ENCODE measurements around the gene NCKAP5L.

DNA sequence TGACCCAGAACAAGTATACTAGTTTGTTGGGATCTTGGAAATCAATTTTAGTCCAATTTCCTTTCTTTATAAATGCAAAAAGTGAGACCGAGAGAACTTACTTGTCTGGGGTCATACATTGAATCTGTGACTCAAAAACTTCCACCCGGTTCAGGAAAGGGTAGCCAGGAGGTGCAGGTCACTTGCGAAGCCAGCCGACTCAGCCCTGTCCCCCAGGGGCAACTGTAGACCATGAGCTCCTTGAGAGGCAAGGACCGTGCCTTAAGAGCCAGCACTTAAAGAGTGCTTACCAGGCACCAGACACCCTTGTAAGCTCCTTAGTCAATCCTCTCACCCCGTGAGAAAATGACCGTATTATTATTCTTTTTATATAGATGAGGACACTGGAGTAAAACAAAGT is 15.2 kb upstream of the NCKAP5L start:
- TF ChIP-seq, protein P1, sequence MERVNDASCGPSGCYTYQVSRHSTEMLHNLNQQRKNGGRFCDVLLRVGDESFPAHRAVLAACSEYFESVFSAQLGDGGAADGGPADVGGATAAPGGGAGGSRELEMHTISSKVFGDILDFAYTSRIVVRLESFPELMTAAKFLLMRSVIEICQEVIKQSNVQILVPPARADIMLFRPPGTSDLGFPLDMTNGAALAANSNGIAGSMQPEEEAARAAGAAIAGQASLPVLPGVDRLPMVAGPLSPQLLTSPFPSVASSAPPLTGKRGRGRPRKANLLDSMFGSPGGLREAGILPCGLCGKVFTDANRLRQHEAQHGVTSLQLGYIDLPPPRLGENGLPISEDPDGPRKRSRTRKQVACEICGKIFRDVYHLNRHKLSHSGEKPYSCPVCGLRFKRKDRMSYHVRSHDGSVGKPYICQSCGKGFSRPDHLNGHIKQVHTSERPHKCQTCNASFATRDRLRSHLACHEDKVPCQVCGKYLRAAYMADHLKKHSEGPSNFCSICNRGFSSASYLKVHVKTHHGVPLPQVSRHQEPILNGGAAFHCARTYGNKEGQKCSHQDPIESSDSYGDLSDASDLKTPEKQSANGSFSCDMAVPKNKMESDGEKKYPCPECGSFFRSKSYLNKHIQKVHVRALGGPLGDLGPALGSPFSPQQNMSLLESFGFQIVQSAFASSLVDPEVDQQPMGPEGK (CRISPR knock-in tag; IDR thresholded peaks at IDR 0.05; ENCODE audit: borderline replicate concordance): no peak
- TF ChIP-seq ZNF70 (CRISPR knock-in tag; IDR thresholded peaks at IDR 0.05): no peak
- TF ChIP-seq RARB (CRISPR knock-in tag; IDR thresholded peaks at IDR 0.05): no peak
- no peak for TF ChIP-seq SNAI2 (CRISPR knock-in tag; IDR thresholded peaks at IDR 0.05)
- TF ChIP-seq BACH2 (CRISPR knock-in tag; IDR thresholded peaks at IDR 0.05; ENCODE audit: borderline replicate concordance): no peak
- TF ChIP-seq, protein P2, sequence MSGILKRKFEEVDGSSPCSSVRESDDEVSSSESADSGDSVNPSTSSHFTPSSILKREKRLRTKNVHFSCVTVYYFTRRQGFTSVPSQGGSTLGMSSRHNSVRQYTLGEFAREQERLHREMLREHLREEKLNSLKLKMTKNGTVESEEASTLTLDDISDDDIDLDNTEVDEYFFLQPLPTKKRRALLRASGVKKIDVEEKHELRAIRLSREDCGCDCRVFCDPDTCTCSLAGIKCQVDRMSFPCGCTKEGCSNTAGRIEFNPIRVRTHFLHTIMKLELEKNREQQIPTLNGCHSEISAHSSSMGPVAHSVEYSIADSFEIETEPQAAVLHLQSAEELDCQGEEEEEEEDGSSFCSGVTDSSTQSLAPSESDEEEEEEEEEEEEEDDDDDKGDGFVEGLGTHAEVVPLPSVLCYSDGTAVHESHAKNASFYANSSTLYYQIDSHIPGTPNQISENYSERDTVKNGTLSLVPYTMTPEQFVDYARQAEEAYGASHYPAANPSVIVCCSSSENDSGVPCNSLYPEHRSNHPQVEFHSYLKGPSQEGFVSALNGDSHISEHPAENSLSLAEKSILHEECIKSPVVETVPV (CRISPR knock-in tag; IDR thresholded peaks at IDR 0.05): no peak
